ENCODE results near the gene LBX2.

The LBX2 gene

GRCh38 chr2:74512744-74513604 is 13.6 kb upstream of the LBX2 start:
- TF ChIP-seq CTCF (IDR thresholded peaks at IDR 0.05; ENCODE audit: borderline replicate concordance, control extremely low read depth, extremely low read depth, insufficient read depth, missing control alignments) = no peak
- in situ Hi-C loops (cut with MboI; ENCODE audit: low sequenced_read_pairs, unreplicated experiment) = no loop called here
- no peak for DNase-seq (ENCODE audit: low spot score)

- in situ Hi-C loops (cut with MboI; ENCODE audit: low sequenced_read_pairs, unreplicated experiment) = no loop called here
- no peak for TF ChIP-seq CTCF (IDR thresholded peaks at IDR 0.05; ENCODE audit: borderline replicate concordance, control extremely low read depth, extremely low read depth, insufficient read depth, missing control alignments)
These were observed 11.9 kb upstream of the LBX2 start for GRCh38 chr2:74511104-74511989.

GRCh38 chr2:74510272-74510671 is 10.9 kb upstream of the LBX2 start:
- no peak for TF ChIP-seq CTCF (IDR thresholded peaks at IDR 0.05; ENCODE audit: borderline replicate concordance, control extremely low read depth, extremely low read depth, insufficient read depth, missing control alignments)
- no peak for DNase-seq (ENCODE audit: low spot score)
- in situ Hi-C loops (cut with MboI; ENCODE audit: low sequenced_read_pairs, unreplicated experiment) = no loop called here

More at GRCh38 chr2:74511104-74511989, 11.9 kb upstream of the LBX2 start:
- DNase-seq (ENCODE audit: low spot score) = no peak

GRCh38 chr2:74507926-74508520 is 8.6 kb upstream of the LBX2 start:
- in situ Hi-C loops (cut with MboI; ENCODE audit: low sequenced_read_pairs, unreplicated experiment) = no loop called here
- DNase-seq (ENCODE audit: low spot score) = peak; percentile 54
- TF ChIP-seq CTCF (IDR thresholded peaks at IDR 0.05; ENCODE audit: borderline replicate concordance, control extremely low read depth, extremely low read depth, insufficient read depth, missing control alignments) = peak; percentile 14

- DNase-seq (ENCODE audit: low spot score) = peak; percentile 97
- peak; percentile 51 for TF ChIP-seq CTCF (IDR thresholded peaks at IDR 0.05; ENCODE audit: borderline replicate concordance, control extremely low read depth, extremely low read depth, insufficient read depth, missing control alignments)
- in situ Hi-C loops (cut with MboI; ENCODE audit: low sequenced_read_pairs, unreplicated experiment) = no loop called here
These were observed 7.9 kb upstream of the LBX2 start, which contains the start of gene PCGF1 for GRCh38 chr2:74507145-74507925. TSS of gene PCGF1 (minus strand) at chr2:74507695. CDS start at chr2:74507668, 27 bp downstream.
